Caco-2 (cell line): Measurements from ENCODE around the gene MARS2. TPM values are rescaled to one million over a fixed set of nuclear protein-coding genes. Genes with fewer than 3 reads are reported as not detected.
A peak's percentile ranks its signal among the peaks of the same experiment; 100 is the strongest.

Experiments used
- BruUV-seq: library from RNA; stranded (reverse); fragments of 400-500 nt; replicated peaks from 2 replicates; lab custom pipeline; 2021; lab: Mats Ljungman, UMichigan
- CTCF ChIA-PET: fragments of 300-600 bp; sonication (Branson Sonifier 250); formaldehyde crosslinking; loops from one replicate; lab custom pipeline; 2022; ENCODE audit warnings: antibody characterized with exemption; lab: Charles Lee
- POLR2A ChIA-PET: fragments of 300-600 bp; sonication (Branson Sonifier 250); formaldehyde crosslinking; loops from one replicate; lab custom pipeline; 2022; ENCODE audit warnings: antibody characterized with exemption; lab: Charles Lee
- DNase-seq, 2 experiments: peaks; one replicate each; pipeline versions ENCODE4 v3.0.0 to v3.0.0-alpha.2; 2020 to 2022
- H3K27me3 ChIP-seq: replicated peaks from 2 replicates; pipeline ENCODE4 v1.6.0; 2011; ENCODE audit warnings: low read length; ENCODE audit not compliant: control insufficient read depth, insufficient read depth
- H3K36me3 ChIP-seq: 2 replicates; pipeline ENCODE4 v1.5.1; 2011; ENCODE audit warnings: low read length; ENCODE audit not compliant: control insufficient read depth, insufficient read depth
- H3K4me1 ChIP-seq: fragments of 250-450 bp; sonication (Bioruptor Pico); 2 replicates; pipeline ENCODE4 v1.5.1; 2020; ENCODE audit warnings: mild to moderate bottlenecking
- H3K4me3 ChIP-seq: 2 replicates; pipeline ENCODE4 v1.5.1; 2011; ENCODE audit warnings: low read depth, mild to moderate bottlenecking, control low read depth, low read length
- H3K9me3 ChIP-seq: fragments of 250-450 bp; sonication (Bioruptor Pico); 2 replicates; pipeline ENCODE4 v1.5.1; 2020; ENCODE audit warnings: mild to moderate bottlenecking, moderate library complexity
- H3K27ac Mint-ChIP-seq: one replicate; pipeline ENCODE4 v1.8.0; 2022; ENCODE audit warnings: mixed read lengths; ENCODE audit not compliant: unreplicated experiment
- H3K27me3 Mint-ChIP-seq: one replicate; pipeline ENCODE4 v1.8.0; 2022; ENCODE audit warnings: mixed read lengths; ENCODE audit not compliant: insufficient read depth, unreplicated experiment
- H3K36me3 Mint-ChIP-seq: one replicate; pipeline ENCODE4 v1.8.0; 2022; ENCODE audit warnings: mild to moderate bottlenecking, mixed read lengths; ENCODE audit not compliant: insufficient read depth, unreplicated experiment
- H3K4me1 Mint-ChIP-seq: one replicate; pipeline ENCODE4 v1.8.0; 2022; ENCODE audit warnings: low read depth, mixed read lengths; ENCODE audit not compliant: unreplicated experiment
- H3K4me3 Mint-ChIP-seq: one replicate; pipeline ENCODE4 v1.8.0; 2022; ENCODE audit warnings: mild to moderate bottlenecking, moderate library complexity, mixed read lengths; ENCODE audit not compliant: unreplicated experiment
- H3K9me3 Mint-ChIP-seq: one replicate; pipeline ENCODE4 v1.8.0; 2022; ENCODE audit warnings: mixed read lengths; ENCODE audit not compliant: unreplicated experiment
- CTCF ChIP-seq, 2 experiments: fragments of 200-600 bp in 1 of 2; IDR thresholded peaks; 1 replicate in 1 of 2; 2 replicates in 1 of 2; pipeline versions ENCODE4 v1.5.1 to v1.8.0; 2011 to 2022; ENCODE audit warnings: antibody characterized with exemption in 1 of 2, control low read depth in 1 of 2, inconsistent platforms in 1 of 2, low read depth in 1 of 2, low read length in 1 of 2, mild to moderate bottlenecking in 1 of 2, moderate library complexity in 1 of 2; ENCODE audit not compliant: insufficient read depth in 1 of 2, severe bottlenecking in 1 of 2, unreplicated experiment in 1 of 2
- intact Hi-C: fragments of 100-400 bp; cut with micrococcal nuclease; formaldehyde crosslinking; loops from one replicate; pipeline ENCODE4 v1.10.0; 2022; ENCODE audit not compliant: unreplicated experiment
- total RNA-seq: library from RNA; stranded (reverse); gene quantifications from 2 replicates; pipeline ENCODE4 v1.2.3, GENCODE V29; 2022

Gene MARS2
- total RNA-seq, 1 experiment from 2014 or later = 13.1 TPM

DNA sequence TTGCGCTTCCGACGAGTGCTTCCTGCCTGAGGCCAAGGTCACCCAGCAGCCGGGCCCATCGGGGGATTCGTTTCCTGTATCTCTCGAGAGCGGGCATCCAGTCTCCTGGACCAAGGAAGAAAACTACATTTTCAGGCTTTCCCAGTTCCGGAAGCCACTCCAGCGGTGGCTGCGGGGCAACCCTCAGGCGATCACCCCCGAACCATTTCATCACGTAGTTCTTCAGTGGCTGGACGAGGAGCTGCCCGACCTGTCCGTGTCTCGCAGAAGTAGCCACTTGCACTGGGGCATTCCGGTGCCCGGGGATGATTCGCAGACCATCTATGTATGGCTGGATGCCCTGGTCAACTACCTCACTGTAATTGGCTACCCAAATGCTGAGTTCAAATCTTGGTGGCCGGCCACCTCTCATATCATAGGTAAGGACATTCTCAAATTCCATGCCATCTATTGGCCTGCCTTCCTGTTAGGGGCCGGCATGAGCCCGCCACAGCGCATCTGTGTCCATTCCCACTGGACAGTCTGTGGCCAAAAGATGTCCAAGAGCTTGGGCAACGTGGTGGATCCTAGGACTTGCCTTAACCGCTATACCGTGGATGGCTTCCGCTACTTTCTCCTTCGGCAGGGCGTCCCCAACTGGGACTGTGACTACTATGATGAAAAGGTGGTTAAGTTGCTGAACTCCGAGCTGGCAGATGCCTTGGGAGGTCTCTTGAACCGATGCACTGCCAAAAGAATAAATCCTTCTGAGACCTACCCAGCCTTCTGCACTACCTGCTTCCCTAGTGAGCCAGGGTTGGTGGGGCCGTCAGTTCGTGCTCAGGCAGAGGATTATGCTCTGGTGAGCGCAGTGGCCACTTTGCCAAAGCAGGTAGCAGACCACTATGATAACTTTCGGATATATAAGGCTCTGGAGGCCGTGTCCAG lies 1.0 kb downstream of the MARS2 start:
- TF ChIP-seq CTCF (IDR thresholded peaks at IDR 0.05; ENCODE audit: insufficient read depth in 1 of 2, low read depth in 1 of 2, low read length in 1 of 2, severe bottlenecking in 1 of 2, unreplicated experiment in 1 of 2) = no peak
- no TSS peak for BruUV-seq
- Mint-ChIP-seq H3K27ac (peak overlapping the region; percentile 94), H3K36me3 (peaks cover 23% of the 10 kb centered on the region), H3K27me3 (peaks cover 3% of the 10 kb centered on the region), H3K4me3 (peak overlapping the region; percentile 90), H3K9me3 (no peaks in the 10 kb centered on the region), H3K4me1 (peaks cover 12% of the 10 kb centered on the region)
- CTCF ChIA-PET = no interaction called here
- peaks cover 5% of the 10 kb centered on the region for H3K4me1 ChIP-seq
- no peaks in the 10 kb centered on the region for H3K27me3 ChIP-seq
- H3K36me3 ChIP-seq = no peaks in the 10 kb centered on the region; the same call in 1 of the 2 replicates
- POLR2A ChIA-PET = no interaction called here
- no peaks in the 10 kb centered on the region for H3K9me3 ChIP-seq
- DNase-seq = peak in 1 of 2 experiments; percentile 38
- H3K4me3 ChIP-seq = peak overlapping the region; percentile 86
- intact Hi-C loops = loop anchor here (5.0 to 10.0 kb wide), 4 partner anchors 189 to 591 kb away; partner anchors contain the start of genes COQ10B, HSPE1 and MOB4

GRCh38 chr2:197706839-197707207 lies 1.7 kb downstream of the MARS2 start:
- CTCF ChIA-PET = no interaction called here
- H3K27me3 ChIP-seq = no peaks in the 10 kb centered on the region
- no peaks in the 10 kb centered on the region; the same call in 1 of the 2 replicates for H3K36me3 ChIP-seq
- Mint-ChIP-seq H3K4me1 (peaks cover 12% of the 10 kb centered on the region), H3K27ac (no peak overlapping the region), H3K36me3 (peaks cover 23% of the 10 kb centered on the region), H3K27me3 (no peaks in the 10 kb centered on the region), H3K4me3 (peak overlapping the region; percentile 90), H3K9me3 (no peaks in the 10 kb centered on the region)
- BruUV-seq = no TSS peak
- DNase-seq = no peak
- peak overlapping the region; percentile 86 for H3K4me3 ChIP-seq
- H3K4me1 ChIP-seq = peaks cover 5% of the 10 kb centered on the region
- H3K9me3 ChIP-seq = no peaks in the 10 kb centered on the region
- POLR2A ChIA-PET = no interaction called here
- intact Hi-C loops = loop anchor here (1.0 to 10.0 kb wide), 5 partner anchors 71 to 590 kb away; partner anchors contain the start of genes COQ10B, HSPE1 and MOB4
- no peak for TF ChIP-seq CTCF (IDR thresholded peaks at IDR 0.05; ENCODE audit: insufficient read depth in 1 of 2, low read depth in 1 of 2, low read length in 1 of 2, severe bottlenecking in 1 of 2, unreplicated experiment in 1 of 2)

GRCh38 chr2:197707316-197708213 lies 2.4 kb downstream of the MARS2 start:
- CTCF ChIA-PET = no interaction called here
- Mint-ChIP-seq H3K9me3 (no peaks in the 10 kb centered on the region), H3K4me3 (peak overlapping the region; percentile 90), H3K27ac (no peak overlapping the region), H3K27me3 (no peaks in the 10 kb centered on the region), H3K4me1 (peaks cover 12% of the 10 kb centered on the region), H3K36me3 (peaks cover 23% of the 10 kb centered on the region)
- Histone ChIP-seq H3K27me3 (no peaks in the 10 kb centered on the region), H3K9me3 (no peaks in the 10 kb centered on the region), H3K4me3 (no peak overlapping the region; the same call in 1 of the 2 replicates), H3K4me1 (peaks cover 5% of the 10 kb centered on the region), H3K36me3 (no peaks in the 10 kb centered on the region; the same call in 1 of the 2 replicates)
- intact Hi-C loops = loop anchor here (1.0 to 10.0 kb wide), 5 partner anchors 71 to 590 kb away; partner anchors contain the start of genes COQ10B, HSPE1 and MOB4
- no peak for DNase-seq
- BruUV-seq = no TSS peak
- POLR2A ChIA-PET = no interaction called here
- TF ChIP-seq CTCF (IDR thresholded peaks at IDR 0.05; ENCODE audit: insufficient read depth in 1 of 2, low read depth in 1 of 2, low read length in 1 of 2, severe bottlenecking in 1 of 2, unreplicated experiment in 1 of 2) = peak; percentile 57 to 64
